GM21529 (cell line): Measurements from ENCODE around the gene SRP9.

Experiments used
- ATAC-seq: cut with Tn5 transposase; IDR thresholded peaks from one replicate; pipeline ENCODE4 v1.9.1; 2021; ENCODE audit not compliant: unreplicated experiment

SRP9 gene, protein sequence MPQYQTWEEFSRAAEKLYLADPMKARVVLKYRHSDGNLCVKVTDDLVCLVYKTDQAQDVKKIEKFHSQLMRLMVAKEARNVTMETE

GRCh38 chr1:225777583-225778336 lies at the start of gene SRP9:
TSS of gene SRP9 (plus strand) at chr1:225777826. CDS start at chr1:225777941, 115 bp downstream.
- peak; percentile 99 for ATAC-seq

- no peak for ATAC-seq
Observed at GRCh38 chr1:225731491-225731890, 46.1 kb upstream of the SRP9 start.

DNA sequence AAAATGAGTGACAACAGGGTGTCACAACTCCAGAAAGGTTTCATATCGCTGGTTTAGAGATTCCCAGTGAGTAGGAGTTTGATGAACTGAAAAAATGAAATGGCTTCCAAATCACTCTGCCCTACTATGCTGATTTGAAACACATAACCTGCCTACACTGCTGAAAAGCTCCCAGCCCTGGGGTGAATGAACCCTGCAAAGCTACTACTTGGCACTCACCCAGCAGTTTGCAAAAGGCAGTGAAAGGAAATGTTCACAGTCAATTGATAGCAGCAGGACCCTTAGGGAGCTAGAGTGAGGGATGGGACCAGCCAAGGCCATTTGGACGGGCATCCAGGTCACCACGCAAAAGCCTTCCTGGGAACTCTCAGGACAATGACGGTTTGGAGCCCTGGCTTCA lies 44.4 kb upstream of the SRP9 start:
- no peak for ATAC-seq

DNA sequence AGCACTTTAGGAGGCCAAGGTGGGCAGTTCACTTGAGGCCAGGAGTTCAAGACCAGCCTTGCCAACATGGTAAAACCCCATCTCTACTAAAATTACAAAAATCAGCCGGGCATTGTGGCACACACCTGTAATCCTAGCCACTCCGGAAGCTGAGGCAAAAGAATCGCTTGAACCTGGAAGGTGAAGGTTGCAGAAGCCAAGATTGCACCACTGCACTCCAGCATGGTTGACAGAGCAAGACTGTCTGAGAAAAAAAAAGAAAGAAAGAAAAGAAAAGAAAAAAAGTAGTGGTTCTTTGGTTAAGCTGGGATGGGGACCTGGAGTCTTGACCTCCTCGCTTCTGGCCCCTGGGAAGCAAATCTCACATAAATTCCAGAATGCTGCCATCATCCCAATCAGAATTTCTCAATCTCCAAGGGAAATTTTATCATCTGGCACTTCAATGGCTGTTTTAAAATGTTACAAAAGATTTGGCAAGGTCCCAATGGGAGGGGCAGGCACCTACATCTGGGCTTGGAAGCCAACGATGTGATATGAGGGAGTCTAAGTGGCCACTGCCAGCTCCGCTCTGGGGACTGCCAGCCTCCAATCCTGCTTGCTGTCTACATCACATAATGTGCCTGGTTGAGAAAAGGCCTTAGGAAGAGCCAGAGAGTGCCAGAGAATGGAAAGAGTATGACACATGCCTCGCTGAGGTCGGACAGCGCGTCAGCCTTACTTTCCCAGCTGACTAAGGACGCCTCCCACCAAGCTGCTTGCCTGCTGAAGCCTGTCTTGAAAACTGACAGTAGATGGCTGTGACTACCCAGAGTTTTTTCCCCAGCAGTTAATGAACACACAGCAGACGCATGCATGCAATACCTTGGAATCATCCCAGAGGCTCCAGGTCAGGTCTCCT lies 42.1 kb upstream of the SRP9 start:
- ATAC-seq, result no peak

DNA sequence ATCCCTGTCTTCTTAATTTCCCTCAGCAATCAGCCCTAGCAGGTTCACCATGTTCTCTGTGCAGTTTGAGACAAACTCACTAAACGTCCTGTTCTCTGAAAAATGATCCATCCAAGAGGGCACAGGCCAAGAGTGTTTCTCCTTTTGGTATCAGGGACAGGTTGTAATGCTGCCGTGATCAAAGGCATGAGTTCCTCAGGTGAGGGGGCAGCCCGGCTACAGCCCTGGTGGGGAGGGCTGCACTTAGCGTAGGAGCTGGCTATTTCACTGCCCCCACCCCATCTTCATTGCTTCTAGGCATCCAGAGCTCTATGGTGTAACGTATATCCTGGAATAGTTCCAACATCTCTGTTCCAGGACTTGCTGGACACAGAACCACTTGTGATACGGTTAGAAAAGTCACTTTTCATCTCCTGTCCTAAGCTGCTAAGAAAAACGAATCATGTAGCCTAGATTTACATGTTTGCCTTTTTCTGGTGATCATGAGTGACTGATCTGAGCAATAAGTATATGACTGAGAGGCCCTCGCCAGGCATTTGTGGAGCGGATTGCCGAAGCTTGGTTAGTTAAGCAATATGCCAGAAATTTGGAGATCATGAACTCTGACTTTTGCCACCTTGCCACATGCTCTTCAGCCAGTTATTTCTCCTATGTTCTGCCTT lies 41.1 kb upstream of the SRP9 start:
- ATAC-seq, result no peak

- no peak for ATAC-seq
Observed at GRCh38 chr1:225737161-225737560, 40.5 kb upstream of the SRP9 start.

DNA sequence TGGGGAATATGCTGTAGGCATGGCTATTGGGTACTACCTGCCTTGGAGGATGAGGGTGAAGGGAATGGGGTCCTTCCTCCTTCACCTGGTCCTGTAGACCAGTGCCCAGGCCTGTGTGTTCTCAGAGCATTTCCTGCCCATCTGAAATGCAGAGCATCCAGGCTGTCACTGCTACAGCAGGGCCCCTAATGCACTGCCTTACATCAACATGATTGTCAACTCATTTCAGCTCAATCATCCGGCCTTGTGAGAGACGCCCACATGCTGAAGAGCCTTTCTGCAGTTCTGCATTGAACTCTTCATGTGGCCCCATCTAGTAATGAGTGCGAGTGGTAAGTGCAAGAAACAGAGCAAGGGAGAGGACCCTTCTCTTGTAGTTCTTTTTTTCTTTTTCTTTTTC lies 39.8 kb upstream of the SRP9 start:
- no peak for ATAC-seq

DNA sequence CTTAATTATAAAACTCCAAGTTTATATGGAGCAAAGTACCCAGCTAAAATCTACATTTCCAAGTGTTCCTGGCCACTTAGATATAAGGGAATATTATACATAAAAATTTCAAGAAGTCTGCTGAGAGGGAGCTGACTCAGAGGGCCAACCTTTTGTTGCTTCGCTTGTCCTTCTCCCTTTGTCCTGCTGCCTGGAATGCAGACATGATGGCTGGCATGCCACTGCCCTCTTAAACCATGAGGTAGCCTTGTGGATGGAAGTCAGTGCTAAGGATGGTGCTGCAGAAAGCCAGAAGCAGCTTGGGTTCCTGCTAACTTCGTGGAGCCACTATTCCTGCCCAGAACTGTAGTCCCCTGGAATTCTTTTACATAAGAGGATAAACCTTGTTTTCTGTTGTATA lies 38.9 kb upstream of the SRP9 start:
- ATAC-seq, result no peak

GRCh38 chr1:225739542-225740107 lies 38.0 kb upstream of the SRP9 start:
- no peak for ATAC-seq

DNA sequence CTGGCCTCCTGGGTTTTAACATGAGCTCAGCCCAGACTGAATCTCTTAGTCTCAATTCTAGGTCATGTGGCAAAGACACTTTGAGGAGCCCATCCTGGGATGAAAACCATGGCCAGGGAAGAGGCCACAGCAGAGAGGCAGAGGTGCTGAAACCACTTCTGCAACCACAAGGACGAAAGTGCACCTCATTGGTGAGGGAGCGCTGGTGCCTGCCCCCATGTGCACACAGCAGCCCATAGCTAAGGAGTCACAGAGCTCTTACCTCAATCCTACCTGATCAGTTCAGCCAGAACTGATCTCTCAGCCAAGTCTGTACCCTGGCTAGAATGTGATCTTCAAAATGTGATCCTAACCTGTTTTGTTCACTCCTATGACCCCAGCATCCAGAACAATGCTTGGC lies 32.9 kb upstream of the SRP9 start:
- no peak for ATAC-seq

GRCh38 chr1:225745273-225745672 lies 32.4 kb upstream of the SRP9 start:
- no peak for ATAC-seq

GRCh38 chr1:225746361-225747179 lies 31.1 kb upstream of the SRP9 start:
- no peak for ATAC-seq

DNA sequence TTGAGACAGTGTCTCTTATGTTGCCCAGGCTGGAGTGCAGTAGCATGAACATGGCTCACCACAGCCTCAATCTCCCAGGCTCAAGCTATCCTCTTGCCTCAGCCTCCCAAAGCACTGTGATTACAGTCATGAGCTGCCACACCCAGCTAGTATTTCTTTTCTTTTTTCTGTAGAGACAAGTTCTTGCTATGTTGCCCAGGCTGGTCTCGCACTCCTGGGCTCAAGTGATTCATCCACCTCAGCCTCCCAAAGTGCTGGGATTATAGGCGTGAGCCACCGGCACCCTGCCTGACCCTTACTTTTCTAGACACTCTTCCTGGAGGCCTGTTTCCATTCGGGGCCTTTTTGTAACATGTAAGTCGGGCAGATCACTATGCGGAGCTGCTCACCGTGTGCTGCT lies 30.1 kb upstream of the SRP9 start:
- ATAC-seq, result no peak

- no peak for ATAC-seq
Observed at GRCh38 chr1:225748529-225748928, 29.1 kb upstream of the SRP9 start.

- ATAC-seq, result no peak
Observed at GRCh38 chr1:225749706-225750105, 27.9 kb upstream of the SRP9 start.

- ATAC-seq, result no peak
Observed at GRCh38 chr1:225750420-225750819, 27.2 kb upstream of the SRP9 start.

- no peak for ATAC-seq
Observed at GRCh38 chr1:225750875-225751824, 26.5 kb upstream of the SRP9 start.

DNA sequence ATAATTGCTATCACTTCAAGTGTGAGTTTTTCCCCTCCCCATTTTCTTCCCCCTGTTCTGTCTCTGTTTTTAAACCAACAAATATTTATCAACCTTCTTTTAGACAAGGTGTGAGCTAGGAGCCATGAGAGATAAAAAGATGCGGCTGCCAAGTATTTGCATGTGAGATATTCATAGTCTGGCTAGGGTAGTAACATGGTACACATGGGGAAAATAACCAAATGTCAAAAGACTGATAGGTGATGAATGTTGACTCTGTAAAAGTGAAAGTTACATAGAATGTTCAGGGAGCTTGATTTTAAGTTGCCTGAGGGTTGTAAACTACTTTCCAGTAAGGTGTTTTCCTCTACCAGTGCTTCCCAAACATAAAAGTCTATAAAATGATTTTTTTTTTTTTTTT lies 25.4 kb upstream of the SRP9 start:
- no peak for ATAC-seq

DNA sequence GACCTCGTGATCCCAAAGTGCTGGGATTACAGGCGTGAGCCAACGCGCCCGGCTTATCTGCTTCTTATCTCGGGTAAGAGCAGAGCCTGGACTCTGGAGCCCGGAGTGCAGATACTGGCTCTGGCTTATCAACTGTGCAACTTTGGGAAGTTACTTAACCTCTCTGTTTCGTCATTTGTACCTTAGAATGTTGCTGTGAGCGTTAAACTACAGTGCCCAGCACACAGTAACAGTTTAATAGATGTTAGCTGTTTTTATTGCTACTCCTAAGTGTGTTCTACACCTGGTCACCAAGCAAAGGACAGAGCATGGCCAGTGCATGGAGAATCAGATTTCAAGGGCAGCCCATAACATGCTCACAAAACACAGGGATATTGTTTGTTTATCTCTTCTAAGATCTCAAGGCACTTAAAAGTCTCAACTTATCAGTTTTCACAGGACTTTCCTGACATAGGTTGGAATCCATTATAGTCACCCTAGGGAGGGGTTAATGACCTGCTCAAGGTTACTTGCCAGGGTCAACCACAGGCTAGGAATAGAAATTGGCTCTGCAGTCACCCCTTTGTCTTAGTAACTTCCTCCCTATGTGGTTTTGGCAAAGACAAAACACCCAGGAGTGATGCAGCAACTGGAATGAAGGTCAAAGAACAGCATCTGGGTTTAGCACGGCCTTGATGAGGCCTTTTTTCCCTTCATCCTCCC lies 22.5 kb upstream of the SRP9 start:
- ATAC-seq, result no peak
